Mammary epithelial cell (primary cell): ENCODE results near the gene HACL1.

Experiments
- CTCF ChIP-seq, 2 donors: IDR thresholded peaks in 1 of 2; conservative IDR thresholded peaks in 1 of 2; 2 replicates each; pipeline ENCODE4 v1.5.1; 2011 to 2012; ENCODE audit warnings: inconsistent platforms in 2 of 2, low read length in 2 of 2, mild to moderate bottlenecking in 2 of 2, control low read depth in 1 of 2, low read depth in 1 of 2; ENCODE audit not compliant: insufficient read depth in 1 of 2; ENCODE audit errors: extremely low read depth in 1 of 2
- EZH2 ChIP-seq: IDR thresholded peaks from 2 replicates; pipeline ENCODE4 v1.6.1; 2012; ENCODE audit warnings: low read length, inconsistent platforms, borderline replicate concordance

DNA sequence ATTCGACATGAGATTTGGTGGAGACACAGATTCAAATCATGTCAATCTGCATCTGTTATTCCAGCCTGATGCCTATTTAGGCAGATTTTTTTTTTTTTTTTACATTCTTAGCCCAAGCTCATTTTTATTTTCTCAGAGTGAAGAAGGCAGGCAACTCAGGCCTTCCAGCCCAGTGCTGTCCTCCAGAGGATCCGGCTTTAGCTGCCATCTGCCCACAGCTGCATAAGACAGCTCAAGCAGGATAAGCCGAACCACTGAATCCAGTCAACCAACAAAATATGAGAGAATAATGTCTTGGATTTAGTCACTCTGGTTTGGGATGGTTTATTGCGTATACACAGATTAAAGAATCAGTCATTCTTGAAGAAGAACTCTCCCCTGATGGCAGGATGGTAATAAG is 60.0 kb downstream of the HACL1 start:
- TF ChIP-seq CTCF (conservative IDR thresholded peaks at IDR 0.05 in 1 of 2, IDR thresholded peaks at IDR 0.05 in 1 of 2; ENCODE audit: extremely low read depth in 1 of 2, insufficient read depth in 1 of 2, low read depth in 1 of 2, low read length in 2 of 2) (no peak), EZH2 (no peak)
